Astrocyte (in vitro differentiated cells and primary cell): ENCODE measurements around the gene KIAA1671. TPM values are rescaled to one million over a fixed set of nuclear protein-coding genes. Genes with fewer than 3 reads are reported as not detected.
A peak's percentile ranks its signal among the peaks of the same experiment; 100 is the strongest.

ENCODE experiments used
- DNase-seq: peaks from one replicate; pipeline ENCODE4 v3.0.0-alpha.2; 2010; ENCODE audit warnings: low read depth
- FAIRE-seq: peaks from 2 replicates; lab custom pipeline; 2011; peaks lifted over from hg19 to GRCh38; lab: Jason Lieb, UNC
- H2AFZ ChIP-seq: 2 replicates; pipeline ENCODE4 v1.6.0; 2012; ENCODE audit warnings: low read depth, low read length, inconsistent platforms
- H3K27ac ChIP-seq: 2 replicates; pipeline ENCODE4 v1.5.1; 2011; ENCODE audit warnings: low read depth, low read length, inconsistent platforms
- H3K27me3 ChIP-seq: 2 replicates; pipeline ENCODE4 v1.6.0; 2011; ENCODE audit warnings: low read length, inconsistent platforms; ENCODE audit not compliant: insufficient read depth
- H3K36me3 ChIP-seq: 2 replicates; pipeline ENCODE4 v1.5.1; 2011; ENCODE audit warnings: low read length, inconsistent platforms; ENCODE audit not compliant: insufficient read depth
- H3K4me1 ChIP-seq: 2 replicates; pipeline ENCODE4 v1.5.1; 2011; ENCODE audit warnings: low read length, inconsistent platforms; ENCODE audit not compliant: insufficient read depth
- H3K4me2 ChIP-seq: 2 replicates; pipeline ENCODE4 v1.6.0; 2012; ENCODE audit warnings: low read length, inconsistent platforms
- H3K4me3 ChIP-seq: 2 replicates; pipeline ENCODE4 v1.5.1; 2011; ENCODE audit warnings: low read depth, mild to moderate bottlenecking, low read length, inconsistent platforms; ENCODE audit not compliant: insufficient read depth
- H3K79me2 ChIP-seq: 2 replicates; pipeline ENCODE4 v1.6.0; 2012; ENCODE audit warnings: mild to moderate bottlenecking, low read length, inconsistent platforms; ENCODE audit not compliant: insufficient read depth
- H3K9ac ChIP-seq: 2 replicates; pipeline ENCODE4 v1.6.0; 2012; ENCODE audit warnings: mild to moderate bottlenecking, low read length, inconsistent platforms
- H3K9me3 ChIP-seq: 2 replicates; pipeline ENCODE4 v1.5.1; 2012; ENCODE audit warnings: low read depth, mild to moderate bottlenecking, low read length, inconsistent platforms; ENCODE audit not compliant: insufficient read depth
- H4K20me1 ChIP-seq: 2 replicates; pipeline ENCODE4 v1.6.0; 2012; ENCODE audit warnings: low read length, inconsistent platforms; ENCODE audit not compliant: insufficient read depth
- H3K27ac Mint-ChIP-seq: one replicate; pipeline ENCODE4 v1.8.0; 2021; ENCODE audit warnings: mild to moderate bottlenecking, mixed read lengths; ENCODE audit not compliant: unreplicated experiment
- H3K27me3 Mint-ChIP-seq: one replicate; pipeline ENCODE4 v1.8.0; 2021; ENCODE audit warnings: low read depth, mixed read lengths; ENCODE audit not compliant: unreplicated experiment
- H3K36me3 Mint-ChIP-seq: one replicate; pipeline ENCODE4 v1.8.0; 2021; ENCODE audit warnings: low read depth, mixed read lengths; ENCODE audit not compliant: unreplicated experiment
- H3K4me1 Mint-ChIP-seq: one replicate; pipeline ENCODE4 v1.8.0; 2021; ENCODE audit warnings: low read depth, mixed read lengths; ENCODE audit not compliant: unreplicated experiment
- H3K4me3 Mint-ChIP-seq: one replicate; pipeline ENCODE4 v1.8.0; 2021; ENCODE audit warnings: mild to moderate bottlenecking, moderate library complexity, mixed read lengths; ENCODE audit not compliant: unreplicated experiment
- H3K9me3 Mint-ChIP-seq: one replicate; pipeline ENCODE4 v1.8.0; 2021; ENCODE audit warnings: mild to moderate bottlenecking, mixed read lengths; ENCODE audit not compliant: unreplicated experiment
- EZH2 ChIP-seq: IDR thresholded peaks from 2 replicates; pipeline ENCODE4 v1.6.1; 2012; ENCODE audit warnings: mild to moderate bottlenecking, low read length, inconsistent platforms; ENCODE audit not compliant: insufficient read depth
- total RNA-seq: library from RNA; stranded (reverse); gene quantifications from 2 replicates; pipeline ENCODE4 v1.2.1, GENCODE V29; 2021
- TF ChIP-seq, protein P1 (sequence below): IDR thresholded peaks from 2 replicates; pipeline ENCODE4 v1.5.1; 2011; ENCODE audit warnings: low read depth, mild to moderate bottlenecking, inconsistent platforms, low read length, moderate library complexity; ENCODE audit not compliant: insufficient read depth

KIAA1671 gene
- total RNA-seq, 1 donor from 2014 or later, result 28.4 TPM

DNA sequence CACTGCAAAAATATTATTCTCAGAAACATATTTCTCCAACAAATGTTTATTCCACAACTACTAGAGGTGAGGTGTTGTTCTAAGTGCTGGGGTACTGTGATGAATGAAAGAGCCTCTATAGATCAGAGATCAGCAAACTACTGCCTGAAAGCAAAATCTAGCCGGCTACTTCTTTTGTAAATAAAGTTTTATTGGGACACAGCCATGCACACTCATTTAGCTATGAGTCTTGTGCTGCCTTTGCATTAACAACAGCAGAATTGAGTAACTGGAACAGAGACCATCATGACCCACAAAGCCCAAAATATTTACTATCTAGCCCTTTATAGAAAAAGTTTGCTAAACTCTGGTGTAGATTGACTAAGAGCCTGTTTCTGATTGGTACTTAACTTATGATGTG lies 210.0 kb downstream of the KIAA1671 start:
- Histone ChIP-seq H3K27me3 (no peaks in the 10 kb centered on the region), H3K9me3 (no peaks in the 10 kb centered on the region), H3K36me3 (no peaks in the 10 kb centered on the region), H3K79me2 (no peaks in the 10 kb centered on the region), H4K20me1 (peaks cover 19% of the 10 kb centered on the region), H3K4me1 (peaks cover 9% of the 10 kb centered on the region), H3K27ac (no peak overlapping the region), H3K4me3 (no peak overlapping the region), H2AFZ (no peak overlapping the region), H3K4me2 (no peak overlapping the region), H3K9ac (no peak overlapping the region)
- Mint-ChIP-seq H3K4me1 (peaks cover 16% of the 10 kb centered on the region), H3K36me3 (peaks cover 3% of the 10 kb centered on the region), H3K4me3 (no peak overlapping the region), H3K9me3 (no peaks in the 10 kb centered on the region), H3K27me3 (no peaks in the 10 kb centered on the region), H3K27ac (no peak overlapping the region)
- peak; percentile 59 for FAIRE-seq
- DNase-seq, result no peak
- no peak for TF ChIP-seq EZH2
- TF ChIP-seq, protein P1, sequence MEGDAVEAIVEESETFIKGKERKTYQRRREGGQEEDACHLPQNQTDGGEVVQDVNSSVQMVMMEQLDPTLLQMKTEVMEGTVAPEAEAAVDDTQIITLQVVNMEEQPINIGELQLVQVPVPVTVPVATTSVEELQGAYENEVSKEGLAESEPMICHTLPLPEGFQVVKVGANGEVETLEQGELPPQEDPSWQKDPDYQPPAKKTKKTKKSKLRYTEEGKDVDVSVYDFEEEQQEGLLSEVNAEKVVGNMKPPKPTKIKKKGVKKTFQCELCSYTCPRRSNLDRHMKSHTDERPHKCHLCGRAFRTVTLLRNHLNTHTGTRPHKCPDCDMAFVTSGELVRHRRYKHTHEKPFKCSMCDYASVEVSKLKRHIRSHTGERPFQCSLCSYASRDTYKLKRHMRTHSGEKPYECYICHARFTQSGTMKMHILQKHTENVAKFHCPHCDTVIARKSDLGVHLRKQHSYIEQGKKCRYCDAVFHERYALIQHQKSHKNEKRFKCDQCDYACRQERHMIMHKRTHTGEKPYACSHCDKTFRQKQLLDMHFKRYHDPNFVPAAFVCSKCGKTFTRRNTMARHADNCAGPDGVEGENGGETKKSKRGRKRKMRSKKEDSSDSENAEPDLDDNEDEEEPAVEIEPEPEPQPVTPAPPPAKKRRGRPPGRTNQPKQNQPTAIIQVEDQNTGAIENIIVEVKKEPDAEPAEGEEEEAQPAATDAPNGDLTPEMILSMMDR, result no peak

GRCh38 chr22:25165785-25166184 lies 213.3 kb downstream of the KIAA1671 start:
- H3K36me3 Mint-ChIP-seq, result no peaks in the 10 kb centered on the region
- Histone ChIP-seq H3K36me3 (no peaks in the 10 kb centered on the region), H3K27me3 (no peaks in the 10 kb centered on the region), H3K4me3 (no peak overlapping the region), H4K20me1 (peaks cover 10% of the 10 kb centered on the region), H2AFZ (no peak overlapping the region), H3K4me1 (peaks cover 5% of the 10 kb centered on the region), H3K4me2 (no peak overlapping the region), H3K9me3 (no peaks in the 10 kb centered on the region), H3K79me2 (no peaks in the 10 kb centered on the region), H3K9ac (no peak overlapping the region), H3K27ac (no peak overlapping the region)
- no peak for DNase-seq
- TF ChIP-seq, protein P1, result no peak
- no peak for TF ChIP-seq EZH2
- peaks cover 1% of the 10 kb centered on the region for H3K9me3 Mint-ChIP-seq
- FAIRE-seq, result no peak
- H3K27me3 Mint-ChIP-seq, result no peaks in the 10 kb centered on the region
- no peak overlapping the region for H3K4me3 Mint-ChIP-seq
- no peak overlapping the region for H3K27ac Mint-ChIP-seq
- peaks cover 13% of the 10 kb centered on the region for H3K4me1 Mint-ChIP-seq

DNA sequence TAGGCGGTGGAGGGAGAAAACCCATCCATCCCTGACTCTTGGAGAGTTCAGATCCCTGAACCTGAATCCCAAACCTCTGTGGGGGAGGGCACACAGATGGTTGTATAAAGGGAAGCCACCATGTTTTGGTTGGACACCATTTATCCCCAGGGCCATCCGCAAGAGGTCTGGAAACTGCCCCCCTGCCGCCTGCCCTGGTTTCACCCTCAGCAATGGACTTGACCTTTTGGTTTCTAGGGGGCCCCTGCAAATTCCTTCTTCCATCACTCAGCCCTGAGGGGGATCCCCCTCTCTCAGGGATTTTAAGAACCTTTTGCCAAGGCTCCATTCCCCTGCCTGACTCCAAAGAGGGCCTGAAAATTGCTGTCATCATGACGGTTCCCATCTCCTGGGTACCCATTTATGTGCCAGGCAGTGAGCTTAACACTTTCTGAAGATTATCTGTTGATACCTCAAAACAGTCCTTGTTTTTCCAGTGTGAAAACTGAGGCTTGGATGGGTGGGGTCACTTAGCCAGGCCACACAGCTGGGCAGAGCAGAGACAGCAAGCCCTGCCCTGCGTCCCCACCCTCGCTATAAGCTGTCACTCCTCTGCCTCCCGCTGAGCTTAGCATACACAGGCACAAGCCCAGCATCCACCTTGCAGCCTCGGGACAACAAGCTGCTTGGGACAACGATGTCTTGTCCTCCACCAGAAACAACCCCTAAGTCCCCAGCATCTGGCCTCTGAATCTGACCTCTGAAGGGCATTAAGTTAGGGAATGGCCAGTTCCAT lies 213.9 kb downstream of the KIAA1671 start:
- Histone ChIP-seq H3K9me3 (no peaks in the 10 kb centered on the region), H3K79me2 (no peaks in the 10 kb centered on the region), H3K36me3 (no peaks in the 10 kb centered on the region), H3K27ac (no peak overlapping the region), H3K4me2 (no peak overlapping the region), H4K20me1 (peaks cover 4% of the 10 kb centered on the region), H3K4me1 (peaks cover 5% of the 10 kb centered on the region), H2AFZ (no peak overlapping the region), H3K27me3 (no peaks in the 10 kb centered on the region), H3K4me3 (no peak overlapping the region), H3K9ac (no peak overlapping the region)
- Mint-ChIP-seq H3K4me1 (peaks cover 11% of the 10 kb centered on the region), H3K27me3 (no peaks in the 10 kb centered on the region), H3K36me3 (no peaks in the 10 kb centered on the region), H3K9me3 (peaks cover 1% of the 10 kb centered on the region), H3K4me3 (no peak overlapping the region), H3K27ac (no peak overlapping the region)
- no peak for DNase-seq
- TF ChIP-seq, protein P1, result no peak
- TF ChIP-seq EZH2, result no peak
- FAIRE-seq, result no peak
